Heart left ventricle (tissue), 13 donors: ENCODE data around the gene ADGRL3.

ENCODE experiments used
- POLR2A ChIP-seq, 2 donors: fragments of 450-650 bp; IDR thresholded peaks; one replicate each; pipeline ENCODE4 v1.6.1; 2017; ENCODE audit warnings: antibody characterized with exemption in 2 of 2, mild to moderate bottlenecking in 2 of 2, moderate library complexity in 2 of 2
- TF ChIP-seq, protein P1 (sequence below), 12 donors: fragments of 200-600 bp; sonication (generic) in 4 of 12; IDR thresholded peaks; one replicate each; pipeline versions ENCODE4 v1.5.0 to v1.8.0; 2018 to 2022; ENCODE audit warnings: antibody characterized with exemption in 12 of 12, mild to moderate bottlenecking in 5 of 12
- donor health status: ischemic (EF 13 %, LVEDD 7.1; RV severe dilation, severe dysfunction).
- donor health status: DM: no; HTN: yes; CAD: no.
- donor health status: DM: no; HTN: no; CAD: no.
- donor health status: ischemic (EF 25% LVEDD 6.9; RV normal size, moderate dysfunction).
- donor health status: ischemic (EF 25% LVEDD 5.7; RV mildly dilated, moderate dysfunction).
- donor health status: ischemic (EF 35%, LVEDD 5.7; RV mildly dilated, moderate dysfunction).
- donor health status: nonischemic (EF 11% LVEDD 7.7; RV severe dilation, severe dysfunction).
- donor health status: DM: yes; HTN: yes; CAD: no.
- donor health status: PGD.
- donor health status: ischemic (EF 29% LVEDD 5.4; RV normal size, mild dysfunction).
- donor health status: nonischemic (EF 23%, LVEDD 6.1; RV moderate dilation, normal function).

DNA sequence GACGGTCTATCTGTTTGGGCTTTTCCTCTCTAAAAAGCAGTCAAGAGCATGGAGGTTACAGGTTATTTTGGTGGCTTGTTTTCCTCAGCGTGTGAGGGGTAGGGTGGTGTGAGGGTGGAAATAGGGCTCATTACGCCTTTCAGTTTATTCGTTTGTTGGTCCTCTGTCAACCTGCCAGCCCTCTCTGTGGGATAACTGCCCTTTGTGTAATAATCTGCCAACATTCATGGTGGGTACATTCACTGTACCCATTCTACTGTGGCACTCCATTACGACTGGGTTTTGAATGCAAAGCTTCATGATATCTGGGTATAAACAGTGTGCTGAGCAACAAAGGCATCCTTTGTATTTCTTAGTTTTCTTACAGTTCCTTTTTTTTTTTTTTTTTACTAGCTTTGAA lies 136.4 kb downstream of the ADGRL3 start:
- TF ChIP-seq, protein P1, sequence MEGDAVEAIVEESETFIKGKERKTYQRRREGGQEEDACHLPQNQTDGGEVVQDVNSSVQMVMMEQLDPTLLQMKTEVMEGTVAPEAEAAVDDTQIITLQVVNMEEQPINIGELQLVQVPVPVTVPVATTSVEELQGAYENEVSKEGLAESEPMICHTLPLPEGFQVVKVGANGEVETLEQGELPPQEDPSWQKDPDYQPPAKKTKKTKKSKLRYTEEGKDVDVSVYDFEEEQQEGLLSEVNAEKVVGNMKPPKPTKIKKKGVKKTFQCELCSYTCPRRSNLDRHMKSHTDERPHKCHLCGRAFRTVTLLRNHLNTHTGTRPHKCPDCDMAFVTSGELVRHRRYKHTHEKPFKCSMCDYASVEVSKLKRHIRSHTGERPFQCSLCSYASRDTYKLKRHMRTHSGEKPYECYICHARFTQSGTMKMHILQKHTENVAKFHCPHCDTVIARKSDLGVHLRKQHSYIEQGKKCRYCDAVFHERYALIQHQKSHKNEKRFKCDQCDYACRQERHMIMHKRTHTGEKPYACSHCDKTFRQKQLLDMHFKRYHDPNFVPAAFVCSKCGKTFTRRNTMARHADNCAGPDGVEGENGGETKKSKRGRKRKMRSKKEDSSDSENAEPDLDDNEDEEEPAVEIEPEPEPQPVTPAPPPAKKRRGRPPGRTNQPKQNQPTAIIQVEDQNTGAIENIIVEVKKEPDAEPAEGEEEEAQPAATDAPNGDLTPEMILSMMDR (IDR thresholded peaks at IDR 0.05) = no peak
- no peak for TF ChIP-seq POLR2A (IDR thresholded peaks at IDR 0.05)
